ENCODE data around the gene EHBP1.

EHBP1 gene

GRCh38 chr2:62669180-62669579 lies 36.3 kb upstream of the EHBP1 start (continued):
- no peak for TF ChIP-seq ZNF280D (tag by site-specific recombination; IDR thresholded peaks at IDR 0.05)

GRCh38 chr2:62672601-62673000 lies 32.9 kb upstream of the EHBP1 start:
- no peak overlapping the region for H3K27ac ChIP-seq (ENCODE audit: extremely low read depth, low read depth, low read length)
- H3K4me3 ChIP-seq (ENCODE audit: low read depth, low read length): no peak overlapping the region
- ChIA-PET CTCF (interaction anchor here (0.9 kb wide), 1 partner anchor 597 kb away, joined by 4 read pairs; no protein-coding TSS in a partner anchor), POLR2A (no interaction called here)
- H3K9me3 ChIP-seq (ENCODE audit: control insufficient read depth, insufficient read depth, low read depth, low read length): no peaks in the 10 kb centered on the region
- no peaks in the 10 kb centered on the region for H3K36me3 ChIP-seq (ENCODE audit: control insufficient read depth in 2 of 2, insufficient read depth in 1 of 2, low read length in 2 of 2)
- H3K4me1 ChIP-seq (ENCODE audit: control insufficient read depth, insufficient read depth, low read length): no peaks in the 10 kb centered on the region
- TF ChIP-seq KLF9 (tag by site-specific recombination; IDR thresholded peaks at IDR 0.05; ENCODE audit: low read depth): no peak
- TF ChIP-seq ZBTB1 (tag by site-specific recombination; IDR thresholded peaks at IDR 0.05): no peak
- TF ChIP-seq ZNF677 (tag by site-specific recombination; IDR thresholded peaks at IDR 0.05): no peak
- no peak for TF ChIP-seq ZBTB26 (tag by site-specific recombination; optimal IDR thresholded peaks at IDR 0.05)
- TF ChIP-seq TSHZ1 (tag by site-specific recombination; IDR thresholded peaks at IDR 0.05; ENCODE audit: borderline replicate concordance): no peak
- TF ChIP-seq ZNF514 (tag by site-specific recombination; IDR thresholded peaks at IDR 0.05): no peak
- TF ChIP-seq ZNF394 (tag by site-specific recombination; IDR thresholded peaks at IDR 0.05; ENCODE audit: borderline replicate concordance): no peak
- TF ChIP-seq KLF16 (tag by site-specific recombination; IDR thresholded peaks at IDR 0.05): no peak
- no peak for TF ChIP-seq ZBTB17 (tag by site-specific recombination; IDR thresholded peaks at IDR 0.05)
- TF ChIP-seq ZNF629 (tag by site-specific recombination; IDR thresholded peaks at IDR 0.05): no peak
- TF ChIP-seq ZNF501 (tag by site-specific recombination; IDR thresholded peaks at IDR 0.05): no peak
- TF ChIP-seq ZNF354C (tag by site-specific recombination; IDR thresholded peaks at IDR 0.05; ENCODE audit: borderline replicate concordance, low read depth): no peak
- no peak for TF ChIP-seq ZNF701 (tag by site-specific recombination; IDR thresholded peaks at IDR 0.05)
- no peak for TF ChIP-seq ZBTB11 (tag by site-specific recombination; conservative IDR thresholded peaks at IDR 0.05; ENCODE audit: low read depth)
- TF ChIP-seq INSM2 (tag by site-specific recombination; IDR thresholded peaks at IDR 0.05): no peak
- no peak for TF ChIP-seq ZNF76 (tag by site-specific recombination; IDR thresholded peaks at IDR 0.05; ENCODE audit: borderline replicate concordance, low read depth)
- TF ChIP-seq ZBTB49 (tag by site-specific recombination; IDR thresholded peaks at IDR 0.05; ENCODE audit: low read depth): no peak
- no peak for TF ChIP-seq ZBTB44 (tag by site-specific recombination; IDR thresholded peaks at IDR 0.05)
